Liver (tissue), 9 donors: Measurements from ENCODE around the gene TRMT1. TPM values are rescaled to one million over a fixed set of nuclear protein-coding genes. Genes with fewer than 3 reads are reported as not detected.

Source experiments
- DNase-seq: peaks from one replicate; pipeline ENCODE4 v3.0.0-alpha.2; 2017; ENCODE audit warnings: low spot score
- H3K27ac ChIP-seq, 2 donors: one replicate each; pipeline ENCODE4 v1.7.0; 2013; ENCODE audit warnings: inconsistent platforms in 2 of 2, low read length in 2 of 2, control low read depth in 1 of 2, low read depth in 1 of 2, mild to moderate bottlenecking in 1 of 2
- H3K27me3 ChIP-seq, 4 donors: one replicate each; pipeline versions ENCODE4 v1.6.1 to v1.7.0; 2013; ENCODE audit warnings: low read length in 3 of 4, inconsistent platforms in 1 of 4, mild to moderate bottlenecking in 1 of 4, moderate library complexity in 1 of 4; ENCODE audit not compliant: control insufficient read depth in 4 of 4, insufficient read depth in 4 of 4
- H3K36me3 ChIP-seq, 4 donors: one replicate each; pipeline versions ENCODE4 v1.6.1 to v1.7.0; 2013; ENCODE audit warnings: low read length in 3 of 4, mild to moderate bottlenecking in 3 of 4, low read depth in 1 of 4, moderate library complexity in 1 of 4; ENCODE audit not compliant: control insufficient read depth in 4 of 4, insufficient read depth in 3 of 4
- H3K4me1 ChIP-seq, 4 donors: one replicate each; pipeline versions ENCODE4 v1.6.1 to v1.7.0; 2013; ENCODE audit warnings: low read length in 3 of 4, mild to moderate bottlenecking in 3 of 4, moderate library complexity in 1 of 4; ENCODE audit not compliant: control insufficient read depth in 4 of 4, insufficient read depth in 4 of 4
- H3K4me3 ChIP-seq, 3 donors: one replicate each; pipeline versions ENCODE4 v1.6.1 to v1.7.0; 2013; ENCODE audit warnings: low read length in 3 of 3, control low read depth in 1 of 3, low read depth in 1 of 3, mild to moderate bottlenecking in 1 of 3
- H3K9ac ChIP-seq, 2 donors: one replicate each; pipeline ENCODE4 v1.7.0; 2013; ENCODE audit warnings: low read length in 2 of 2, mild to moderate bottlenecking in 2 of 2, moderate library complexity in 2 of 2, control low read depth in 1 of 2, low read depth in 1 of 2
- H3K9me3 ChIP-seq, 4 donors: one replicate each; pipeline versions ENCODE4 v1.6.1 to v1.7.0; 2013; ENCODE audit warnings: low read length in 3 of 4; ENCODE audit not compliant: control insufficient read depth in 4 of 4
- ATF3 ChIP-seq: IDR thresholded peaks from 2 replicates; pipeline ENCODE4 v1.6.1; 2016; ENCODE audit warnings: antibody characterized with exemption
- CTCF ChIP-seq: fragments of 150-350 bp; IDR thresholded peaks from 2 replicates; pipeline ENCODE4 v1.5.1; 2017; ENCODE audit warnings: improper control_type of control experiment, low read depth, low read length; ENCODE audit not compliant: missing input control
- EGR1 ChIP-seq, 2 donors: IDR thresholded peaks; 2 replicates each; pipeline ENCODE4 v1.6.1; 2016 to 2018; ENCODE audit warnings: antibody characterized with exemption in 2 of 2, low read depth in 2 of 2
- FOXA1 ChIP-seq: IDR thresholded peaks from 2 replicates; pipeline ENCODE4 v1.6.1; 2016; ENCODE audit warnings: antibody characterized with exemption
- FOXA2 ChIP-seq: IDR thresholded peaks from 2 replicates; pipeline ENCODE4 v1.6.1; 2016; ENCODE audit warnings: antibody characterized with exemption
- GABPA ChIP-seq, 2 donors: IDR thresholded peaks in 1 of 2; conservative IDR thresholded peaks in 1 of 2; 2 replicates each; pipeline ENCODE4 v1.6.1; 2016; ENCODE audit warnings: antibody characterized with exemption in 2 of 2, mild to moderate bottlenecking in 1 of 2, moderate library complexity in 1 of 2
- HNF4A ChIP-seq, 2 donors: conservative IDR thresholded peaks; 2 replicates each; pipeline ENCODE4 v1.6.1; 2016; ENCODE audit warnings: antibody characterized with exemption in 2 of 2, mild to moderate bottlenecking in 2 of 2
- HNF4G ChIP-seq: IDR thresholded peaks from 2 replicates; pipeline ENCODE4 v1.6.1; 2016; ENCODE audit warnings: antibody characterized with exemption
- JUND ChIP-seq, 2 donors: IDR thresholded peaks; 2 replicates each; pipeline ENCODE4 v1.6.1; 2016; ENCODE audit warnings: antibody characterized with exemption in 2 of 2
- MAX ChIP-seq: IDR thresholded peaks from 2 replicates; pipeline ENCODE4 v1.6.1; 2016; ENCODE audit warnings: antibody characterized with exemption
- NR2F2 ChIP-seq: IDR thresholded peaks from 2 replicates; pipeline ENCODE4 v1.6.1; 2016; ENCODE audit warnings: antibody characterized with exemption
- RAD21 ChIP-seq, 2 donors: IDR thresholded peaks; 2 replicates each; pipeline ENCODE4 v1.6.1; 2016; ENCODE audit warnings: antibody characterized with exemption in 2 of 2, mild to moderate bottlenecking in 2 of 2
- REST ChIP-seq: IDR thresholded peaks from 2 replicates; pipeline ENCODE4 v1.6.1; 2016; ENCODE audit warnings: antibody characterized with exemption, mild to moderate bottlenecking
- RXRA ChIP-seq, 2 donors: IDR thresholded peaks; 2 replicates each; pipeline ENCODE4 v1.6.1; 2017 to 2018; ENCODE audit warnings: antibody characterized with exemption in 2 of 2, mild to moderate bottlenecking in 1 of 2
- SP1 ChIP-seq: IDR thresholded peaks from 2 replicates; pipeline ENCODE4 v1.6.1; 2018; ENCODE audit warnings: antibody characterized with exemption, mild to moderate bottlenecking
- TAF1 ChIP-seq: conservative IDR thresholded peaks from 2 replicates; pipeline ENCODE4 v1.6.1; 2016; ENCODE audit warnings: antibody characterized with exemption, mild to moderate bottlenecking
- YY1 ChIP-seq: IDR thresholded peaks from 2 replicates; pipeline ENCODE4 v1.6.1; 2016; ENCODE audit warnings: antibody characterized with exemption, mild to moderate bottlenecking
- ZBTB33 ChIP-seq: IDR thresholded peaks from 2 replicates; pipeline ENCODE4 v1.6.1; 2016; ENCODE audit warnings: antibody characterized with exemption
- WGBS: extraction: QIAGEN DNeasy Blood & Tissue Kit; methylation state at CpG from one replicate; pipeline ENCODE4 v1.1.7; 2013; 5-methylcytosine and 5-hydroxymethylcytosine counted together
- polyA plus RNA-seq, 2 donors: library from polyadenylated mRNA; stranded (reverse) in 1 of 2; unstranded in 1 of 2; fragments of 200-250 nt in 1 of 2; fragments of >200 nt in 1 of 2; fragmentation: Nextera tagmentation in 1 of 2; extraction: Ambion mirVana in 1 of 2; gene quantifications; one replicate each; pipeline versions ENCODE4 v1.2.1 to v1.2.3, GENCODE V29; 2013 to 2015
- total RNA-seq, 2 donors: library from RNA; depleted of rRNA; stranded (reverse); fragments of >200 nt; gene quantifications; one replicate each; pipeline ENCODE4 v1.2.3, GENCODE V29; 2014
- donor health status: healthy.
- donor health status: healthy.
- donor health status: healthy.
- donor health status: healthy.
- donor health status: healthy.

Gene TRMT1
- total and polyA plus RNA-seq, 4 donors = 8.3 to 15.6 (median 11.7) TPM

GRCh38 chr19:13078897-13079541 is 37.5 kb downstream of the TRMT1 start:
- Histone ChIP-seq H3K9ac (no peak overlapping the region), H3K4me3 (no peak overlapping the region), H3K9me3 (no peaks in the 10 kb centered on the region), H3K4me1 (peaks cover 0 to 30% (median 21%) of the 10 kb centered on the region in 4 donors), H3K36me3 (peaks cover 0 to 21% (median 2%) of the 10 kb centered on the region in 4 donors), H3K27ac (no peak overlapping the region), H3K27me3 (no peaks in the 10 kb centered on the region)
- TF ChIP-seq CTCF (no peak), FOXA1 (no peak), GABPA (IDR thresholded peaks at IDR 0.05 in 1 of 2, conservative IDR thresholded peaks at IDR 0.05 in 1 of 2) (no peak), EGR1 (IDR thresholded peaks at IDR 0.05; ENCODE audit: low read depth in 2 of 2) (no peak), HNF4G (no peak), ATF3 (no peak)
- 80% methylated on average over 12 of the region's 12 CpGs for WGBS
- no peak for DNase-seq

- peaks cover 0 to 26% (median 2%) of the 10 kb centered on the region in 4 donors for H3K36me3 ChIP-seq
- peaks cover 0 to 26% (median 21%) of the 10 kb centered on the region in 4 donors for H3K4me1 ChIP-seq
- no peak overlapping the region for H3K4me3 ChIP-seq
- no peaks in the 10 kb centered on the region for H3K27me3 ChIP-seq
- H3K9ac ChIP-seq = no peak overlapping the region
- no peak overlapping the region for H3K27ac ChIP-seq
- TF ChIP-seq REST = no peak
- TF ChIP-seq RAD21 (IDR thresholded peaks at IDR 0.05) = no peak
- no peak for TF ChIP-seq NR2F2
- TF ChIP-seq MAX = no peak
- TF ChIP-seq CTCF = no peak
- no peak for TF ChIP-seq EGR1 (IDR thresholded peaks at IDR 0.05; ENCODE audit: low read depth in 2 of 2)
- no peak for TF ChIP-seq GABPA (IDR thresholded peaks at IDR 0.05 in 1 of 2, conservative IDR thresholded peaks at IDR 0.05 in 1 of 2)
- TF ChIP-seq YY1 = no peak
- TF ChIP-seq HNF4A (conservative IDR thresholded peaks at IDR 0.05) = no peak
- TF ChIP-seq ATF3 = no peak
- TF ChIP-seq JUND (IDR thresholded peaks at IDR 0.05) = no peak
- TF ChIP-seq FOXA1 = no peak
- no peak for TF ChIP-seq HNF4G
- TF ChIP-seq FOXA2 = no peak
- TF ChIP-seq TAF1 = no peak
- TF ChIP-seq SP1 = no peak
- TF ChIP-seq ZBTB33 = no peak
- no peak for TF ChIP-seq RXRA (IDR thresholded peaks at IDR 0.05)
- no peak for DNase-seq
- 90% methylated on average over 10 of the region's 10 CpGs for WGBS
- no peaks in the 10 kb centered on the region for H3K9me3 ChIP-seq
These were observed 38.2 kb downstream of the TRMT1 start for GRCh38 chr19:13078381-13078780.
